ENCODE results near the gene ABCB9. TPM values are rescaled to one million over a fixed set of nuclear protein-coding genes. Genes with fewer than 3 reads are reported as not detected.
"Not testable (repeated sequence)": the region's sequence is repeated elsewhere in the genome, so short reads cannot be mapped to it uniquely, and the experiment has no call there.

Gene ABCB9
- polyA plus RNA-seq, 1 donor = 8.4 TPM

- peak; percentile 82 for DNase-seq
Observed at GRCh38 chr12:122895704-122896636, 70.3 kb downstream of the ABCB9 start, which contains the start of gene VPS37B. Gene VPS37B (minus strand): TSS chr12:122896124. CDS start chr12:122896062, 62 bp downstream.

- no peak for DNase-seq
Observed at GRCh38 chr12:122895320-122895703, 71.0 kb downstream of the ABCB9 start.

- DNase-seq = no peak
Observed at GRCh38 chr12:122894193-122895121, 71.8 kb downstream of the ABCB9 start.

GRCh38 chr12:122893208-122894153, 72.8 kb downstream of the ABCB9 start:
- no peak for DNase-seq

- DNase-seq = not testable (repeated sequence)
Observed at GRCh38 chr12:122892724-122893123, 73.5 kb downstream of the ABCB9 start.

GRCh38 chr12:122891661-122892525, 74.4 kb downstream of the ABCB9 start:
- DNase-seq = no peak

GRCh38 chr12:122889761-122890520, 76.3 kb downstream of the ABCB9 start:
- no peak for DNase-seq

GRCh38 chr12:122888232-122888752, 78.0 kb downstream of the ABCB9 start:
- no peak for DNase-seq

- no peak for DNase-seq
Observed at GRCh38 chr12:122887819-122888212, 78.4 kb downstream of the ABCB9 start.

- no peak for DNase-seq
Observed at GRCh38 chr12:122886851-122887818, 79.1 kb downstream of the ABCB9 start.

GRCh38 chr12:122886161-122886560, 80.1 kb downstream of the ABCB9 start:
- DNase-seq = no peak

- no peak for DNase-seq
Observed at GRCh38 chr12:122884860-122885259, 81.4 kb downstream of the ABCB9 start.

GRCh38 chr12:122884091-122884826, 82.0 kb downstream of the ABCB9 start:
- no peak for DNase-seq

GRCh38 chr12:122882908-122883558, 83.2 kb downstream of the ABCB9 start:
- DNase-seq = no peak

- DNase-seq = no peak
Observed at GRCh38 chr12:122880668-122881067, 85.6 kb downstream of the ABCB9 start.

- no peak for DNase-seq
Observed at GRCh38 chr12:122880155-122880667, 86.1 kb downstream of the ABCB9 start.

All from left kidney (tissue), 2 donors.